ENCODE results near the gene RPS24. TPM values are rescaled to one million over a fixed set of nuclear protein-coding genes. Genes with fewer than 3 reads are reported as not detected.

Gene RPS24
- total RNA-seq, 1 donor from 2014 or later: 759 TPM

- DNase-seq (ENCODE audit: low spot score): no peak
- Mint-ChIP-seq H3K27me3 (ENCODE audit: low read depth) (no peaks in the 10 kb centered on the region), H3K36me3 (ENCODE audit: low read depth) (peaks cover 37% of the 10 kb centered on the region), H3K27ac (ENCODE audit: unreplicated experiment) (no peak overlapping the region), H3K9me3 (ENCODE audit: low read depth) (no peaks in the 10 kb centered on the region), H3K4me1 (ENCODE audit: low read depth) (peaks cover 48% of the 10 kb centered on the region), H3K4me3 (ENCODE audit: unreplicated experiment) (no peak overlapping the region)
- no peak for TF ChIP-seq CTCF (IDR thresholded peaks at IDR 0.05)
Measured at GRCh38 chr10:78042058-78042751, 8.5 kb downstream of the RPS24 start.

GRCh38 chr10:78042752-78043104 lies 9.1 kb downstream of the RPS24 start:
- no peak for TF ChIP-seq CTCF (IDR thresholded peaks at IDR 0.05)
- peak overlapping the region; percentile 36 for H3K27ac Mint-ChIP-seq (ENCODE audit: unreplicated experiment)
- peaks cover 47% of the 10 kb centered on the region for H3K4me1 Mint-ChIP-seq (ENCODE audit: low read depth)
- DNase-seq (ENCODE audit: low spot score): no peak
- H3K27me3 Mint-ChIP-seq (ENCODE audit: low read depth): no peaks in the 10 kb centered on the region
- H3K4me3 Mint-ChIP-seq (ENCODE audit: unreplicated experiment): no peak overlapping the region
- H3K36me3 Mint-ChIP-seq (ENCODE audit: low read depth): peaks cover 37% of the 10 kb centered on the region
- H3K9me3 Mint-ChIP-seq (ENCODE audit: low read depth): no peaks in the 10 kb centered on the region

- H3K27ac Mint-ChIP-seq (ENCODE audit: unreplicated experiment): peak overlapping the region; percentile 55
- no peaks in the 10 kb centered on the region for H3K27me3 Mint-ChIP-seq (ENCODE audit: low read depth)
- DNase-seq (ENCODE audit: low spot score): no peak
- no peak for TF ChIP-seq CTCF (IDR thresholded peaks at IDR 0.05)
- no peaks in the 10 kb centered on the region for H3K9me3 Mint-ChIP-seq (ENCODE audit: low read depth)
- H3K4me3 Mint-ChIP-seq (ENCODE audit: unreplicated experiment): no peak overlapping the region
- H3K36me3 Mint-ChIP-seq (ENCODE audit: low read depth): peaks cover 29% of the 10 kb centered on the region
- H3K4me1 Mint-ChIP-seq (ENCODE audit: low read depth): peaks cover 41% of the 10 kb centered on the region
Measured at GRCh38 chr10:78044179-78044578, 10.5 kb downstream of the RPS24 start.

- DNase-seq (ENCODE audit: low spot score): no peak
- Mint-ChIP-seq H3K4me1 (ENCODE audit: low read depth) (peaks cover 39% of the 10 kb centered on the region), H3K27ac (ENCODE audit: unreplicated experiment) (peak overlapping the region; percentile 25), H3K4me3 (ENCODE audit: unreplicated experiment) (no peak overlapping the region), H3K9me3 (ENCODE audit: low read depth) (no peaks in the 10 kb centered on the region), H3K36me3 (ENCODE audit: low read depth) (peaks cover 26% of the 10 kb centered on the region), H3K27me3 (ENCODE audit: low read depth) (no peaks in the 10 kb centered on the region)
- TF ChIP-seq CTCF (IDR thresholded peaks at IDR 0.05): no peak
Measured at GRCh38 chr10:78044699-78045098, 11.0 kb downstream of the RPS24 start.

- Mint-ChIP-seq H3K4me3 (ENCODE audit: unreplicated experiment) (no peak overlapping the region), H3K27ac (ENCODE audit: unreplicated experiment) (no peak overlapping the region), H3K4me1 (ENCODE audit: low read depth) (peaks cover 39% of the 10 kb centered on the region), H3K27me3 (ENCODE audit: low read depth) (no peaks in the 10 kb centered on the region), H3K9me3 (ENCODE audit: low read depth) (no peaks in the 10 kb centered on the region), H3K36me3 (ENCODE audit: low read depth) (peaks cover 23% of the 10 kb centered on the region)
- no peak for DNase-seq (ENCODE audit: low spot score)
- no peak for TF ChIP-seq CTCF (IDR thresholded peaks at IDR 0.05)
Measured at GRCh38 chr10:78045237-78045636, 11.6 kb downstream of the RPS24 start.
